Left ventricle myocardium superior (tissue), 1 donor: ENCODE data around the gene GMDS. TPM values are rescaled to one million over a fixed set of nuclear protein-coding genes. Genes with fewer than 3 reads are reported as not detected.

Experiments used
- ATAC-seq: fragments of 200-7000 bp; cut with Tn5 transposase; one replicate; pipeline ENCODE4 v1.9.1; 2020; ENCODE audit warnings: mild to moderate bottlenecking, moderate library complexity
- DNase-seq: peaks from one replicate; pipeline ENCODE4 v3.0.0-alpha.2; 2020
- intact Hi-C: fragments of 100-400 bp; cut with micrococcal nuclease; formaldehyde crosslinking; loops from one replicate; pipeline ENCODE4 v1.11.0; 2022
- total RNA-seq: library from RNA; stranded (reverse); fragmentation: NEBNext Ultra II Directional; extraction: Animal tissue kit (Norgen Biotek cat#: 25700); gene quantifications from one replicate; pipeline ENCODE4 v1.2.1, GENCODE V29; 2021
- donor health status: DM: no; HTN: yes; CAD: no; lungs with severe emphysema.

Gene GMDS
- total RNA-seq, 1 donor from 2014 or later: 6.4 TPM

DNA sequence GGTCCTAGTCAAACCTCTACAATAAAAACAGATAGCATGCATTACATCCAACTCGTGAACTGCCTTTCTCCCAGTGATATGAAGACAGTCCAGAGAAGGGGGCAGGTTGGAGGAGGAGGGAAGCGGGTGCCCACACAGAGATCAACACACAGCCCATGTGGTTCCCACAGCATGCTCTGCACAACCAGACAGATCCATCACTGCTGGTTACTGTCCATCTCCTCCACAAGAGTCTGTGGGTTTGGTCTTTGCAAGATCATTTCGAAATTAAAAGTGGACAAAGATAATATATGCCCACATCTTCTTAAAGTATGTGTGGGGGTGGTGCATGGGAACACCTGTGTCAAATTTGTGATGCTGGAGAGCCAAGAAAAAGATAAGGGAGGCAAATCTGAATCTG, 215.5 kb downstream of the GMDS start:
- ATAC-seq (no peak), DNase-seq (no peak)
- intact Hi-C loops: loop anchor here (2.0 kb wide), 1 partner anchor 27 kb away; no protein-coding TSS in a partner anchor

DNA sequence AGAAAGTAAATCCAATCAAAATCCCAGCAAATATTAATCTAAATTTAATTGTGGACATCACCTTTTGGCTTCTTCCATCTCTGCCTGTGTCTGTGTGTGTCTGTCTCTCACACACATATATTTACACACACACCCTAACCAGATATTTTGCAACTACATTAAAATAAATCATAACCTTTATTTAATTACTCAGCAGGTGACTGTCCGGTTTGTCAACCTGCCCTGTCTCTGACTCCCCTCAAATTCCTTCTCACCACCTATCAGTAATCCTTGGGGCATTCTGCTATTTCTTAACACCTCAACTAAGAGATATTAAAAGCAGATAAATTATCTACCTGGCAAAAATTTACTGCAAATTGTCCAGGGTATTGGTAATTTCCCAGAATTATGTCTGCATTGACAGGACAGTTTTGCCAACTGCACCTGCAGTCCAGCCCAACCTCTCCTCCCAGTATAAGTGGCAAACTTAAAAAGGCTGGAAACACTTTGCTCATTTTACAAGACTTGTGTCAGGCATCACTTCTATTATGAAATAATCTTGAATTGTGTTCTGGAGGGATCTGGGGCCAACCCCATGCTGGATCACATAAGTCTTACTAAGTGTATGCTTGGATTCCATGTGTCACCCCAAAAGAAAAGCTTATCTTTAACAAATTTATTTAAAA, 216.1 kb downstream of the GMDS start:
- ATAC-seq (no peak), DNase-seq (no peak)
- intact Hi-C loops: loop anchor here (2.0 kb wide), 1 partner anchor 28 kb away; no protein-coding TSS in a partner anchor

- DNase-seq (no peak), ATAC-seq (peak; percentile 18)
- intact Hi-C loops: loop anchor here (2.0 kb wide), 1 partner anchor 28 kb away; no protein-coding TSS in a partner anchor
Measured at GRCh38 chr6:2028457-2029038, 216.9 kb downstream of the GMDS start.

- intact Hi-C loops: no loop called here
- DNase-seq: no peak
- ATAC-seq: no peak
Measured at GRCh38 chr6:2026133-2026532, 219.3 kb downstream of the GMDS start.

DNA sequence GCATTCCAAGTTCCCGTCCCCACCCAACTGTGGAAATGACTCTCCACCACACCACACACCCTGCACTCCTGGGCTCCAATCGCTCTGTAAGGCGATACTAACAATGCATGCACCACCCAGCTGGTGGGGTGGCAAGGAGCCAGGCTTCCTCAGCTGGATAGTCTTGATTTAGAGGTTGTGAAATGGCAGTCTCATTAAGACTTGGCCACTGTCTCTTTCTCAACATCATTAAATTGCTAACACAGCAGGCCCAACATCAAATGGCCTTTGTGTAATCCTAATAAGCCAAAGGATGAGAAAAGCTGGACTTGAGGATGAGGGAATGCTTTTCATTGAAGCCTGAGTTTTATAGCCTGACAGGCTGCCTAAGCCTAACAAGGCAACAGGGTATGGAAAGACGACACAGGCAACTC, 223.7 kb downstream of the GMDS start:
- peak; percentile 86 for DNase-seq
- intact Hi-C loops: no loop called here
- peak; percentile 93 for ATAC-seq

DNA sequence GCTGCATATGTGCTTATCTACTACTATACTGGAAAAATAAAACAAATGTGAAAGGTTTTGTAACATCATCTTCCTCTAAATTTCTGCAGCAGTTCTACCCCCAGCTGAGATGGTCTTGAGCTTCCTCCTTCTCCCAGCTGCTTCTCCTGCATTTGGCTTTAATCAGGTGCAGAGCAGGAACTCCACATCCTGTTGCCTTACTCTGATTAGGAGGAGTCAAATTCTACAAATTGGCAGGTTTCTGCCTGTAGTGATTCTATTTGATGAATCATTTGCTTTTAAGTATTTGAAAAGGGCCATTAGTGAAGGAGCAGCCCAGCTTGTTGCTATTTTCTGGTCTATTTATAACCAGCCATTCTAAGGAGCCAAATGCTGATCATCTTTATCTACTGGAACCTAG, 224.5 kb downstream of the GMDS start:
- DNase-seq (no peak), ATAC-seq (peak; percentile 53)
- intact Hi-C loops: no loop called here

- no peak for ATAC-seq
- DNase-seq: no peak
- intact Hi-C loops: no loop called here
Measured at GRCh38 chr6:2019051-2019450, 226.4 kb downstream of the GMDS start.

- ATAC-seq (no peak), DNase-seq (no peak)
- intact Hi-C loops: no loop called here
Measured at GRCh38 chr6:2016040-2016439, 229.4 kb downstream of the GMDS start.

GRCh38 chr6:2008383-2008976, 236.9 kb downstream of the GMDS start:
- DNase-seq (no peak), ATAC-seq (no peak)
- intact Hi-C loops: no loop called here

- intact Hi-C loops: no loop called here
- DNase-seq (no peak), ATAC-seq (no peak)
Measured at GRCh38 chr6:2007165-2007564, 238.2 kb downstream of the GMDS start.

GRCh38 chr6:2004888-2005287, 240.5 kb downstream of the GMDS start:
- DNase-seq (no peak), ATAC-seq (no peak)
- intact Hi-C loops: no loop called here

DNA sequence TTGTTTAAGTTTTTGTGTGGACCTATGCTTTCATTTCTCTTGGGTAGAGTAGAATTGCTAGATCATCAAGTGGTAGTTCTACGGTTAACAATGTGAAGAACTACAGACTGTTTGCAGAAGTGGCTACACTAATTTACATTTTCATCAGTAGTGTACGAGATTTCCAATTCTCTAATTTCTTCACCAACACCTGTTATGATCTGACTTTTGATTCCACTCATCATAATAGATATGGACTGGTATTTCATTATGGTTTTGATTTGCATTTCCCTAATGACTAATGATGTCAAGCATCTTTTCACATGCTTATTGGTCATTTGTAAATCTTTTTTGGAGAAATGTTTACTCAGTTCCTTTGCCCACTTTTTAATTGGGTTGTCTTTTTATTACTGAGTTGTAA, 244.4 kb downstream of the GMDS start:
- intact Hi-C loops: no loop called here
- no peak for ATAC-seq
- DNase-seq: no peak

DNA sequence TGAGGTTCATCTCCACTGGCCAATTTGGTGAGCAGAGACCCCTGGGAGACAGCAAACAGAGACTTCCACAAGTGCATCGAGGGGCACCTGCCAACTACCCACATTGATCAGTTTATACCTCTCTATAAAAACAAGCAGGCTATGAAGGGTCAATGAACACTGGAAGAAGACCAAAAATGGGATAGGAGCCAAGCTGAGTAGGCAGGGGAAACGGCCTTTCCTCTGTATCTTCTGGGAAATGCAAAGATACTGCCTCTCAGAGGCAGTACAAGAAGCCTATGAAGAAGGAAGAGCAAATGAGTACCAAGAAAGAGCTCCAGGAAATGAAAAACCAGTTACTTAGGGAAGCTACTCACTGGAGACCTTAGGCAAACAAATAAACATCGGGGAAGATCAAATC, 247.7 kb downstream of the GMDS start:
- intact Hi-C loops: no loop called here
- DNase-seq: no peak
- no peak for ATAC-seq

DNA sequence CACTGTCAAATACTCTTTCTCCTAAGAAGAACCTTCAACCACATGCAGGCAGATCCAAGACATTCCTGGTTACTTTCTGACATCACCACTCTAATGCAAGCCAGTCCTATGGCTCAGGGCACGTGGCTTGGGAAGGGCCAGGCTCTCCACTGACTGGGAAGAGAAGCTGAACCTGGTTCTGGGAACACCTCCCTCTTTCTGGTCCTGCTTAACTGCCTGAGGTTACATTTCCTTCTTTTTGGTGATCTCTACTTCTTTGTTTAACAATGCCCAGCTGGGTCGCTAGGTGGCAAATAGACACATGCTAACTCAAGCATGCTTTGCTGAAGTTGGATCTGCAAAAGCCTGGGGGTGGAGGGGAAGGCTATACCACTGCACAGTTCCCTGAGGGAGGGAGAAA, 249.8 kb downstream of the GMDS start:
- intact Hi-C loops: no loop called here
- ATAC-seq (no peak), DNase-seq (no peak)

GRCh38 chr6:1993042-1993441, 252.4 kb downstream of the GMDS start:
- no peak for ATAC-seq
- no peak for DNase-seq
- intact Hi-C loops: no loop called here

DNA sequence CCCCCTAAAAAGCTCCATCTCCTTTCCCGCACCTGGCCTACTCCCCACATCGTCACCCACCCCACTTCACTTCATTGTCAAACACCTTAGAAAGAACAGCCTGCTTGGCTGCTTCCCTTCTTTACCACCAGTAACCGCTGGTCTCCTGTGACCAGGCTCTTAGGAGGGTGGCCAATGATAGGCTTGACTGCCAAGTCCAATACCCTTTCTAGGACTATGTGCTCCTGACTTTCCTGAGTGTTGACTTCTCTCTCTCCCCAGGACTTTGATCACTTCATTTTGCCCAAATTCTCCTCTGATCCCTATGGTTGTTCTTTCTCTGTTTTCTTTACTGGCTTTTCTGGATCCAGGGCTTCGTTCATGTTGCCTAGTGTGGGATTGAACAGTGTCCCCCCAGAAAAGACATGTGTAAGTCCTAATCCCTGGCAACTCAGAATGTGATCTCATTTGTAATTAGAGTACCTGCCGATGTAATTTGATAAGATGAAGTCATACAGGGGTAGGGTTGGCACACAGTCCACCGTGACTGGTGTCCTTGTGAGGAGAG, 254.0 kb downstream of the GMDS start:
- ATAC-seq (no peak), DNase-seq (no peak)
- intact Hi-C loops: no loop called here

- intact Hi-C loops: no loop called here
- ATAC-seq (no peak), DNase-seq (no peak)
Measured at GRCh38 chr6:1988843-1989242, 256.6 kb downstream of the GMDS start.

- no peak for DNase-seq
- ATAC-seq: no peak
- intact Hi-C loops: no loop called here
Measured at GRCh38 chr6:1987640-1988039, 257.8 kb downstream of the GMDS start.

DNA sequence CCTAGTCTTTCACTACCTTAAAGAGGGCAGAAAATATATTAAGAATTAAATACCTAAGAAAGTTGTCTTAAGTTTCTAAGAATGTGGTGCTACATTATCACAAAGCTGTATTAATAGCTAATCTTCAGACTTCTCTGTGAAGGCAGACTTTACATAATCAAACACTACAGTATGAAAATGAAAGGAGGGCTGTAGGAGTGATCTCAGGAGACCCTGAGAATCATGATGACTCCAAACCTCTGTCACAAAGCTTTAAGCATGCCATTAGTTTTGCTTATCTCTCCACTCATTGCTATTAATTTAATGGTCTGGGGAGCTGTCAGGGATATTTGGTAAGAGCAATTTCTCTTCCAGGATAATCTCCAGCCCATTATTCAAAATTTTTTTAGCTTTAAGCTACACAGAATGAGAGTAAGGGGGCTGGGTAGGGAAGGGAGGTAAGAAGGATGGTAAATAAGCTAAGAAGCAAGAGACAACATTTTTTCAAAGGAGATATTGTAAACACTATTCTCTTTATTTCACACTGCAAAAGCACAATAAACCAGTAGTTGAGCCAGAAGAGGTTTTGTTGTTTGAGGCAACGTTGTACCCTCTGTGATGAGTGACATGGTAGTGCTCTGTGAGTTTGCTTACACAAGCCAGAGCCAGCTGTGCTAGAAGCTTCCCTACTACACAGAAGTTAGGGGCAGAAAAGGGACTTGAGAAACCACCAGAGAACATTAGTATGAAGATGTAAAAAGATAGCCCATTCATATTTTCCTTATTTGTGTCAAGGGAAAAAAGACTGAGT, 258.8 kb downstream of the GMDS start:
- DNase-seq: no peak
- intact Hi-C loops: no loop called here

More for the DNA sequence above, 258.8 kb downstream of the GMDS start:
- ATAC-seq: no peak
